SK-N-SH treated with all-trans-retinoic acid at 6 μM for 48 hours (cell line): ENCODE results near the gene EML6.

Source experiments
- CREB5 ChIP-seq: fragments of 250-450 bp; sonication (Bioruptor Pico); IDR thresholded peaks from 2 replicates; pipeline ENCODE4 v1.5.1; 2020; ENCODE audit warnings: low read depth, mild to moderate bottlenecking, moderate library complexity
- GLIS3 ChIP-seq: fragments of 250-450 bp; sonication (Bioruptor Pico); IDR thresholded peaks from 2 replicates; pipeline ENCODE4 v1.5.0; 2020; ENCODE audit warnings: mild to moderate bottlenecking, moderate library complexity
- ISL1 ChIP-seq: fragments of 250-450 bp; sonication (Bioruptor Pico); IDR thresholded peaks from 2 replicates; pipeline ENCODE4 v2.1.2; 2022; ENCODE audit warnings: mild to moderate bottlenecking, moderate library complexity
- PATZ1 ChIP-seq: fragments of 250-450 bp; sonication (Bioruptor Pico); IDR thresholded peaks from 2 replicates; pipeline ENCODE4 v1.8.0; 2020; ENCODE audit warnings: mild to moderate bottlenecking, moderate library complexity, borderline replicate concordance
- TCF4 ChIP-seq: fragments of 250-450 bp; sonication (Bioruptor Pico); IDR thresholded peaks from 2 replicates; pipeline ENCODE4 v1.8.0; 2021; ENCODE audit warnings: mild to moderate bottlenecking, moderate library complexity, borderline replicate concordance
- ZC3H10 ChIP-seq: fragments of 250-450 bp; sonication (Bioruptor Pico); IDR thresholded peaks from 2 replicates; pipeline ENCODE4 v1.5.1; 2021; ENCODE audit warnings: mild to moderate bottlenecking, moderate library complexity
- ZFP30 ChIP-seq: fragments of 450-650 bp; formaldehyde crosslinking; IDR thresholded peaks from 2 replicates; pipeline ENCODE4 v1.5.0; 2022; ENCODE audit warnings: mild to moderate bottlenecking, moderate library complexity

DNA sequence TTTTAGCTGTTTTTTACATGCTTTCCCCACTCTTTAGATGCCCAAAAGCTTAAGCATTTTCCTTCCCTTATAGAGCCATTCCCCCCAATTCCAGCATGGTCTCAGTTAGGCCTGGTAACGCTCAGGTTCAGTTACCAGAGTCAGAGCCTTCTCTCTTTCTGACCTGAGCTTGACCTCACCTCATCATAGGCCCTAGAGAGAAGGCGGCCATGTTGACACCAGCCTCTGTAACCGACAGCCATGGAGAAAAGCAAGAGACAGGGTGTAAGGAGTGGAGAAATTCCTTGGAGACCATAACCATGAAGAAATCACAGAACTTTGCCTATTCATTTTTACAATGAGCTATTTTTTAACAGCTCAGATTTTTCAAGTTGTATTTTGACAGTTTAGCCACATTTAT, 227.3 kb downstream of the EML6 start:
- TF ChIP-seq PATZ1 (CRISPR knock-in tag) (no peak), TCF4 (no peak), ISL1 (CRISPR knock-in tag) (no peak), ZFP30 (CRISPR knock-in tag) (no peak), ZC3H10 (CRISPR knock-in tag) (no peak), GLIS3 (CRISPR knock-in tag) (no peak), CREB5 (CRISPR knock-in tag) (no peak)
